GM21423 (cell line): ENCODE measurements around the gene THOC6.

Experiments
- ATAC-seq: cut with Tn5 transposase; IDR thresholded peaks from one replicate; pipeline ENCODE4 v1.9.1; 2021; ENCODE audit warnings: mild to moderate bottlenecking, moderate library complexity; ENCODE audit not compliant: unreplicated experiment

Gene THOC6

GRCh38 chr16:2991566-2992261 lies 32.1 kb upstream of the THOC6 start:
- ATAC-seq = no peak

DNA sequence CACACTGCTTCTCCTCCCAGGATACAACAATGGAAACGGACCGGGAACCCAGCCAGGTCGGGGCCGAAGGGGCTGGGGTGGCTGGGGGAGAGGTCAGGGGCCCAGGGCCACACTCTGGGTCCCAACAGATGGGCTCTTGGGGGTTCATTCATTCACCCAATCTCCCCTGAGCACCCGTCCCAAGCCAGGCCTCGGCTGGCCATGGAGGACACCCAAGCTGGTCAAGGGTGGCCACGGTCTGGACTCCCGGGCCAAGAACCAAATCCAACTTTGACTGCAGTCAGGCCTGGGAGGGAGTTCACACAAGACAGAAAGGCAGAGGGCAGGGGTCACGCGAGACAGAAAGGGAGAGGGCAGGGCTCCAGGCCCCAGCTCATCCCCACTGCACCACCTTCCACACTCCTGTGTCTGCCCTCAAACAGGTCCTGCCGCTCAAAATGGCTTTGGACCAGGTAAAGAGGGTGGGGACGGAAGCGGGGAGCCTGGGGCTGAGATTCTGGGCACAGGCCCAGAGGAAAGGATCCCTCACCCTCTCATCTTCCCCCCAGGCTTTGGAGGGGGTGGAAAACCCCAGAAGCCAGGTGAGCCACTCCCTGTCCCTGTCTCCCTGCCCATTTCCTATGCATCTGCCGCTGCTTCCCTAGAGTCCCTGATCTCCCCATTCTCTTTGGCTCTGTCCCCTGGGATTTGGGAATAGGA lies 31.3 kb upstream of the THOC6 start:
- ATAC-seq = no peak

DNA sequence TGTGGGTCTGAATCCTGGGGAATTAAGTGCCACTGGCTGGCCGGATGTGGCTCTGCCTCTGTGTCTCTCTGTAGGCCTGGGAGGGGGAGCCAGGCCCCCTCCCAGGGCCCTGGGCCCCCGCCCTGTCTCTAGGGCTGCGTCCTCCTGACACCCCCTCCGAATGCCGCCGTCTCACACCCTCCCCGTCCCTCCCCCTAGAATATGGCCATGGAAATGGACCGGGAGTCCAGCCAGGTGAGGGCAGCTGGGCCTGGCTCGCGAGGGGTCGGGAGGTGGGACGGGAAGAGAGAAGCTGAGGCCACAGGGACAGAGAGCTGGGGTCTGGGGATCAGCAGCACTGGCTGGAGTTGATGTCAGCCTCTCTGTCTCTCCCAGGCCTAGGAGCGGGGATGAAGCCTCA lies 27.5 kb upstream of the THOC6 start:
- ATAC-seq = no peak

DNA sequence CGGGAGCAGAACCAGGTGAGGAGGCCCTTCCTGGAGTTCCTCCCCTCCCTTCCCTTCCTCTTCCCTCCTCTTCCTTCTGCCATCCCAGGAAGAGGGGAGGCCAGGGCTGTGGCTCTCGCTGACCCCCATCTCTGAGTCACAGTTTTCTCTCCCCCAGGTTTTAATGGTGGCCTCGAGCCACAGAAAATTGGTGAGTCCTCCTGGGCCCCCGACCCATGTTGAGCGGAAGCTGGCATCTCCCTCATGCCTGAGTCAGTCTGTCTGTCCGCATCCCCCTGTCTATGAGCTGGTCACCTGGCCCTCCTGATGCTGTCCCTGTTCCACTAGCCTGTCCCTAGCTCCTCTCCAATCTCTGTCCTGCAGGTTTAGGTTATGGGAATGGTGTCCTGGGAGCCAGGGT lies 23.9 kb upstream of the THOC6 start:
- ATAC-seq = no peak

- ATAC-seq = no peak
Measured at GRCh38 chr16:3000540-3000939, 23.3 kb upstream of the THOC6 start.

DNA sequence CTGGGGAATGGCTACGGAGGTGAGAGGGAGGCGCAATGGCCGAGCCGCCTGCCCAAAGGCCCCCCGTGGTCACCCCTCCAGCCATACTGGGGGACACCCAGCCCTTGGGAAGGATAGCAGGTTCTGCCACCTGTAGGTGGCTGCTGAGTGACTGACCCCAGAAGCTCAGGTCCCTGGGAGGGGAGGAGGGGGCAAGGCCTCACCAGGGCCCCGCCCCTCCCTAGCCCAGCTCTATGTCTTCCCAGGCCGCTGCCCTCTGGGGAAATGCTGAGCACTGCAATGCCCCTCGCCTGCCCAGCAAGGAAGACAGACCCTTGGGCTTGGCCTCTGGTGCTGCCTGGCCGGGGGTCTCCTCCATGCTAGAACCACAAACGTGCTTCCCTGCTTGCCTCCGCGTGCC lies 22.5 kb upstream of the THOC6 start:
- ATAC-seq = no peak

DNA sequence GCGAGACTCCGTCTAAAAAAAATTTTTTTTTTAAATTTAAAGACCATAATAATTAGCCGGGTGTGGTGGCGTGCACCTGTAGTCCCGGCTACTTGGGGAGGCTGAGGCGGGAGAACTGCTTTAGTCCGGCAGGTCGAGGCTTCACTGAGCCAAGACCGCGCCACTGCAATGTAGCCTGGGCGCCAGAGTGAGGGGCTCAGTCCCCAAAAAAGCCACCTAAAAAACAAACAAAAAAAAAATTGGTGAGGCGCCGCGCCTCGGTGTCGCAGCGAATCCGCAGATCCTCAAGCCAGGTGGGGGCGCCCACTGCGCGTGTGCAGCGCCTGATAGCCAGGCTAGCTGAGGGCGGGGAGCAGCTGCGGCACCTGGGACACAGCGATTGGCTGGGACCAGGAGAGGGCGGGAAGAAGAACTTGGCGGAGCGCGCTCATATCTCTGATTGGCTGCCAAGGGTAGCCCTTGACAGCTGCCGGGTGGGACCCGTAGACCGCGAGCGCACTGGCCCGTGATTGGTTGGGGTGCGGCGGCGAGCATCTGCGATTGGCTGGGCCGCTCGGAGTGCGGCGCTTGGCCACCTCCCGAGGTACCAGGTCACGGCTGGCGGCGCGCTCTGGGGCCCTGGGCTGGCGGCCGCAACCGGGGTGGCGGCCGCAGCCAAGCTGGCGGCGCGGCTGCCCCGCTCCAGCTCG lies 20.1 kb upstream of the THOC6 start:
- ATAC-seq = peak; percentile 91

DNA sequence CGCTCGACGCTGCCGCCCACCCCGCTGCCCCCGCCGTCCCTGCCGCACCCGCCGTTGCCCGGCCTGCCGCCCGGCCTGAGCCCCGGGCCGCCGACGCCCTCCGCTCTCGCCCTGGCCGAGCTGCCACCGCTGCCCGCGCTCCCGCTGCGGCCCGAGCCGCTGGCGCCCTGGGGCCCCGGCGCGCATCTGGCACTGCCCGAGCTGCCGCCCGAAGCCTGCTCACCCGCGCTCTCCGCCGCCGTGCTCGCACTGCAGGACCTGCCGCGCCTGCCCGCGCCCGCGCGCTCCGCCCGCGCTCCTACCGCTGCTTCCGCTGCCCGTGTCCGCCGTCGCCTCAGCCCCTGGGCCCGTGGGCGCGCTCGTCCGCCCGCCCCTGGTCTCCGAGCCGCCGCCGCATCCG lies 19.5 kb upstream of the THOC6 start:
- ATAC-seq = no peak

DNA sequence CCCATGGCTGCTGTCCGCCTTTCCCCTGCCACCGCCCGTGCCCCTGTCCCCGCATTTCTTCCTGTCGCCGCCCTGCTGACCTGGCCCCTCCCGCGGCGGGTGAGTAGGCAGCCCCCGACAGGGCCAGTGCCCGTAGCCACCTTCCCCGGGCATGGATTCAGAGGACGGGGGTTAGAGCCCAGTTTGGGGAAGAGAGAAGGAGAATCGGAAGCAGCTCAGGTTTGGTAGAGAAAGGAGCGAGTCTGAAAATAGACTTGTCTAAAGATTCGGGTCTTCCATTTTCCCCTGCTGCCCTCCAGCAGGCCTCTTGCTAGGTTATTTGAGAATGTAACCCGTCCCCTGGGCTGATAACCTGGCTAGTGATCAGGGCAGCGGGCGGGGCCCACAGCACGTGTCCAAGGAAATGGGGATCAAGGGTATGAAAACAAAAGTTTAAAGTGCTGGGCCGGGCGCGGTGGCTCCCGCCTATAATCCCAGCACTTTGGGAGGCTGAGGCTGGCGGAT lies 19.0 kb upstream of the THOC6 start:
- no peak for ATAC-seq

GRCh38 chr16:3007059-3007956 lies 16.5 kb upstream of the THOC6 start:
- ATAC-seq = no peak

GRCh38 chr16:3007957-3008689 lies 15.7 kb upstream of the THOC6 start:
- no peak for ATAC-seq

DNA sequence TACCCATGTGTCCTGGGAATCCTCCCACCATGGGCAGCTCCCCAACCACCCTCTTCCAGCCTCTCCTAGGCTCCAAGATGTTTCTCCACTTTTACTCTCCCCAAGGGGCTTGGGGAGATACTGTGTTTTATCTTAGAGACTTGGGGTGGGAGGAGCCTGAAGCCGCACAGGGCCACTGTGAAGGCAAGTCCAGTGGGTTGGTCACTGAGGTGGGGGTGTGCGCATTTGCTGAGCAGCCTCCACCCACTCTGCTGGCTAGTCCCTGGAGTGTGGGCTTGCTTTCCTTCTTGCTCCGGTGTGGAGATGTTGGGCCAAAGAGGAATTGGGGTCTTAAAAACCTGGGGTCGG lies 15.2 kb upstream of the THOC6 start:
- ATAC-seq = no peak

GRCh38 chr16:3009568-3010390 lies 14.1 kb upstream of the THOC6 start:
- no peak for ATAC-seq

DNA sequence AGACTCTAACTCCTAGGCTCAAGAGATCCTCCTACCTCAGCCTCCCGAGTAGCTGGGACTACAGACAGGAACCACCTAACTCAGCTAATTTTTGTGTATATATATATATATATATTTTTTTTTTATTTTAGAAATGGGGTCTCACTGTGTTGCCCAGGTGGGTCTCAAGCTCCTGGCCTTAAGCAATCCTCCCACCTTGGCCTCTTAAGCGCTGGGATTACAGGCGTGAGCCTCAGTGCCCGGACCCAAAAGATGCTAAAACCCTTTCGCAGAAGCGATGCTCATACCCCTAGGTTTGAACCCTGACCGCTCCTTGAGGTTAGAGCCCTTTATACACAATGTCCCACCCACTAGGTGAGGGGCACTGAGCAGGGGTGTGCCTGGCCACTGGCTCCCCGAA lies 13.3 kb upstream of the THOC6 start:
- ATAC-seq = no peak

DNA sequence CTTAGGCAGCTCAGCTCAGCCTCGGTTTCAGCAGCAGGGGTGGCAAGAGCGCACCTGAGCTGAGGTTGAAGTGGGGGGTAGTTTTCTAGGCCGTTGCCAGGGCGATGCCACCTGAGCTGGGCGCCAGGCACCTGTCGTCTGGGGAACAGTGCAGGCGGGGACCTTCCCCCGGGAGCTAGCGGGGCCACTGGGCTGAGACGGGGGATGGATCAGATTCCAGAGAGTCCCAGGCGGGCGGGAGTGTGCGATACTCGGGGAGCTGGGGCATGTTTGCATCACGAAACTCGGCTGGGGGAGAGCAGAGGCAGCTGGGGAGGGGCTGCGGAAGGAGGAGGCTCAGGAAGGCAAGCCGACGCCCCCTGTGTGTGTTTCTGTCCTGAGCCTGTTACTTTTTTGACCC lies 11.6 kb upstream of the THOC6 start:
- ATAC-seq = no peak

DNA sequence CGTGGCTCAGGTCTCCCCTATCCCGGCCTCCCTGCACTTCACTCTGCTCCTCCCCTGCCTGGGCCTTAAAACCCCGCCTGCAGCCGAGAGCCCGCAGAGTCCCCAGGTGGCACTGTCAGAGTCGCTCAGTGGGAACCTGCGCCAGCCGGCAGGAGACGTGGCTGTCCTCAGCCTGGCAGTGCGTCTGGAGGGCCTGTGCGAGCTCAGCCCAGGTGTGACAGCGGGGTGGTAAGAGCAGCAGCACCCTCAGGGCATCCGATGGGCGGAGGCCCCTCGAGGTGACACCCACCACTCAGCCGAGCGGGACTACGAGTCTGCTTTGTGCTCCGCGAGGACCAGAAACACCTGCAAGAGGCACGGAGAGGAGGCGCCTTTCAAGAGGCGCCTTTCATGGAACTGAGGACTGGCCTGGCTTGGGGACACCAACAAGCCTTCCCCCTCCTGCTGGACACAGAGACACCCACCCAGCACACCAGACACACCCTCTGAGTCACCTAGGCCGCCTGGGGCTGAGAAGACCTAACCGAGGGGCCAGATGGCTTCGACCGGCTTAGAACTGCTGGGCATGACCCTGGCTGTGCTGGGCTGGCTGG lies 10.9 kb upstream of the THOC6 start, which contains the start of gene CLDN9:
CLDN9 (plus strand) TSS at position 96 of the 593 bp plus-strand sequence; CDS start at position 536, 440 bp downstream.
- no peak for ATAC-seq

GRCh38 chr16:3013491-3013951 lies 10.3 kb upstream of the THOC6 start:
- ATAC-seq = no peak

DNA sequence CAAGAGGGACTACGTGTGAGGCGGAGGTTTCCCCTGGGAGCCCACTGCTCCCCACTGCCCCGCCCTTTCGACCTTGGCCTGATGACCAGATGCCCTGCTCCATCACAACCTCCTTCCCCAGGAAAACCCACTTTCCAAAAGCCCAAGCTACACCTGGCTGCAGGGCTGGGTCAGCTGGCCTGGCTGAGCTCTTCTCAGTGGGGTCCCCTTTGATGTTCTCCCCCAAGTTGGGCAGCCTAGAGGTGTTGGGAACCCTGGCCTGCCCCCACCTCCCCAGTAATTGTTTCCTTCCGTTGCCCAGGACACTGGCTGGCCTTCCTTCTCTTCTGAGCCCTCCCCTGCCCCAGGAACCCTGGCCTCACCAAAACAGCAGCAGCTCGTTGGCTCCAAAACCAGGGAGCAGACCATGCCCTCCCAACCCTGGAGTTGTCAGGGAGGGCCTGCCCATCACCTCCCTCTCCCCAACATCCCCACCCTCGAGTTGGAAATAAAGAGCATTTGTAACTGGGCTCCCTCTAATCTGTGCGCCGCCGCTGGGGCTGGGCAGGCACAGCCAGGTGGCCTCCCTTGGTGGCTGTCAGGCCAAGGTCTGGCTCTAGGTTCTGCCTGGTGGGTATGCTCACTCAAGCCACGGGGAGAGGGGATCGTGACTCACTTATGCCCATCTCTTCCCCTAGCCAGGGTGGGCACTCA lies 9.7 kb upstream of the THOC6 start:
- no peak for ATAC-seq
